Activated CD4-positive, alpha-beta T cell treated with anti-CD3 and anti-CD28 coated beads, Interleukin-2, amount 50 U/mL, for 4 hours (primary cell): ENCODE data around the gene GTSF1L.
"Not testable (repeated sequence)": the region's sequence is repeated elsewhere in the genome, so short reads cannot be mapped to it uniquely, and the experiment has no call there.

Source experiments
- DNase-seq, 2 experiments: peaks; one replicate each; pipeline ENCODE4 v3.0.0-alpha.2; 2020

The GTSF1L gene

GRCh38 chr20:43726811-43727338 lies at the start of gene GTSF1L:
Gene GTSF1L, minus strand, starts transcription at chr20:43727002. Its CDS starts 308 bp downstream, at chr20:43726694.
- no peak for DNase-seq

- DNase-seq: no peak
Measured at GRCh38 chr20:43774754-43775153, 48.0 kb upstream of the GTSF1L start.

GRCh38 chr20:43771503-43772190 lies 44.8 kb upstream of the GTSF1L start:
- no peak for DNase-seq

GRCh38 chr20:43770342-43770741 lies 43.5 kb upstream of the GTSF1L start:
- DNase-seq: no peak

GRCh38 chr20:43767686-43768474 lies 41.1 kb upstream of the GTSF1L start:
- DNase-seq: no peak

- DNase-seq: no peak
Measured at GRCh38 chr20:43766917-43767316, 40.1 kb upstream of the GTSF1L start.

GRCh38 chr20:43766385-43766784 lies 39.6 kb upstream of the GTSF1L start:
- no peak for DNase-seq

GRCh38 chr20:43765916-43766315 lies 39.1 kb upstream of the GTSF1L start:
- no peak for DNase-seq

- DNase-seq: no peak
Measured at GRCh38 chr20:43762911-43763310, 36.1 kb upstream of the GTSF1L start.

- DNase-seq: no peak
Measured at GRCh38 chr20:43761386-43762340, 34.9 kb upstream of the GTSF1L start.

- not testable (repeated sequence) for DNase-seq
Measured at GRCh38 chr20:43757888-43758287, 31.1 kb upstream of the GTSF1L start.

GRCh38 chr20:43755851-43756250 lies 29.0 kb upstream of the GTSF1L start:
- no peak for DNase-seq

- DNase-seq: no peak
Measured at GRCh38 chr20:43755390-43755789, 28.6 kb upstream of the GTSF1L start.

- no peak for DNase-seq
Measured at GRCh38 chr20:43752561-43753301, 25.9 kb upstream of the GTSF1L start.

- DNase-seq: no peak
Measured at GRCh38 chr20:43752051-43752360, 25.2 kb upstream of the GTSF1L start.

- peak; percentile 16 to 19 for DNase-seq
Measured at GRCh38 chr20:43751167-43752050, 24.6 kb upstream of the GTSF1L start.

- DNase-seq: no peak
Measured at GRCh38 chr20:43750774-43751166, 24.0 kb upstream of the GTSF1L start.

- DNase-seq: peak; percentile 77 to 82
Measured at GRCh38 chr20:43749734-43750294, 23.0 kb upstream of the GTSF1L start.

GRCh38 chr20:43748274-43748673 lies 21.5 kb upstream of the GTSF1L start:
- no peak for DNase-seq

GRCh38 chr20:43746344-43747137 lies 19.7 kb upstream of the GTSF1L start:
- DNase-seq: no peak
